Neural progenitor cell (in vitro differentiated cells): ENCODE measurements around the gene LPAR5. TPM values are rescaled to one million over a fixed set of nuclear protein-coding genes. Genes with fewer than 3 reads are reported as not detected.
A peak's percentile ranks its signal among the peaks of the same experiment; 100 is the strongest.

Source experiments
- DNase-seq: peaks from one replicate; pipeline ENCODE4 v3.0.0-alpha.2; 2016; ENCODE audit warnings: low spot score
- H2AFZ ChIP-seq: fragments of 200-600 bp; sonication (generic); replicated peaks from 2 replicates; pipeline ENCODE4 v1.6.1; 2016; ENCODE audit warnings: antibody characterized with exemption
- H3F3A ChIP-seq: fragments of 200-600 bp; sonication (generic); 2 replicates; pipeline ENCODE4 v1.6.1; 2016; ENCODE audit warnings: antibody characterized with exemption, low read depth
- H3K27ac ChIP-seq: fragments of 200-600 bp; sonication (generic); 2 replicates; pipeline ENCODE4 v1.5.1; 2016; ENCODE audit warnings: mild to moderate bottlenecking
- H3K27me3 ChIP-seq: fragments of 200-600 bp; sonication (generic); 2 replicates; pipeline ENCODE4 v1.6.1; 2016; ENCODE audit warnings: mild to moderate bottlenecking, moderate library complexity
- H3K36me3 ChIP-seq: fragments of 200-600 bp; sonication (generic); 2 replicates; pipeline ENCODE4 v1.5.1; 2016
- H3K4me1 ChIP-seq: fragments of 200-600 bp; sonication (generic); 2 replicates; pipeline ENCODE4 v1.6.1; 2016; ENCODE audit warnings: mixed run types
- H3K4me2 ChIP-seq: fragments of 200-600 bp; sonication (generic); 2 replicates; pipeline ENCODE4 v1.6.1; 2016
- H3K4me3 ChIP-seq: fragments of 200-600 bp; sonication (generic); 2 replicates; pipeline ENCODE4 v1.5.1; 2016
- H3K79me2 ChIP-seq: fragments of 200-600 bp; sonication (generic); 2 replicates; pipeline ENCODE4 v1.6.1; 2016; ENCODE audit warnings: low read depth
- H3K9ac ChIP-seq: fragments of 200-600 bp; sonication (generic); 2 replicates; pipeline ENCODE4 v1.6.1; 2016
- H3K9me3 ChIP-seq: fragments of 200-600 bp; sonication (generic); 2 replicates; pipeline ENCODE4 v1.5.1; 2016; ENCODE audit warnings: low read depth
- H4K20me1 ChIP-seq: fragments of 200-600 bp; sonication (generic); 2 replicates; pipeline ENCODE4 v1.6.1; 2016; ENCODE audit warnings: low read depth
- H3K27ac Mint-ChIP-seq: 3 replicates; pipeline ENCODE4 v1.8.0; 2021; ENCODE audit warnings: mixed read lengths
- H3K27me3 Mint-ChIP-seq: 2 replicates; pipeline ENCODE4 v1.8.0; 2022; ENCODE audit warnings: low read depth, mild to moderate bottlenecking, inconsistent platforms, moderate library complexity, mixed read lengths; ENCODE audit not compliant: insufficient read depth
- H3K36me3 Mint-ChIP-seq: 3 replicates; pipeline ENCODE4 v1.8.0; 2021; ENCODE audit warnings: mixed read lengths
- H3K4me1 Mint-ChIP-seq: 3 replicates; pipeline ENCODE4 v1.8.0; 2021; ENCODE audit warnings: mixed read lengths
- H3K4me3 Mint-ChIP-seq: 3 replicates; pipeline ENCODE4 v1.8.0; 2021; ENCODE audit warnings: mild to moderate bottlenecking, moderate library complexity, mixed read lengths
- H3K9me3 Mint-ChIP-seq: 3 replicates; pipeline ENCODE4 v1.8.0; 2020; ENCODE audit warnings: mixed read lengths
- EZH2 ChIP-seq: fragments of 200-600 bp; sonication (generic); IDR thresholded peaks from 2 replicates; pipeline ENCODE4 v1.6.1; 2017; ENCODE audit warnings: antibody characterized with exemption, mild to moderate bottlenecking, moderate library complexity
- EZH2phosphoT487 ChIP-seq: fragments of 200-600 bp; sonication (generic); IDR thresholded peaks from 2 replicates; pipeline ENCODE4 v1.6.1; 2017; ENCODE audit warnings: antibody characterized with exemption
- total RNA-seq: library from RNA; depleted of rRNA; stranded (reverse); fragments of >200 nt; gene quantifications from 2 replicates; pipeline ENCODE4 v1.2.3, GENCODE V29; 2015; ENCODE audit warnings: low replicate concordance
- TF ChIP-seq, protein P1 (sequence below): fragments of 200-600 bp; sonication (generic); IDR thresholded peaks from 2 replicates; pipeline ENCODE4 v1.5.1; 2017; ENCODE audit warnings: antibody characterized with exemption, mild to moderate bottlenecking

LPAR5 gene
- total RNA-seq, 1 donor from 2014 or later = 0.04 TPM

GRCh38 chr12:6672143-6672542 is 36.4 kb upstream of the LPAR5 start:
- H3F3A ChIP-seq = peaks cover 10% of the 10 kb centered on the region
- no peak for DNase-seq
- H3K9me3 ChIP-seq = no peaks in the 10 kb centered on the region
- peaks cover 2% of the 10 kb centered on the region for H3K27me3 Mint-ChIP-seq
- no peak overlapping the region for H3K27ac ChIP-seq
- no peak overlapping the region for H3K4me2 ChIP-seq
- H3K36me3 ChIP-seq = peaks cover 11% of the 10 kb centered on the region
- no peak overlapping the region for H3K9ac ChIP-seq
- H3K4me3 ChIP-seq = no peak overlapping the region
- H3K27me3 ChIP-seq = no peaks in the 10 kb centered on the region
- H3K27ac Mint-ChIP-seq = no peak overlapping the region
- H3K4me1 Mint-ChIP-seq = no peaks in the 10 kb centered on the region
- peaks cover 44% of the 10 kb centered on the region for H3K36me3 Mint-ChIP-seq
- no peak overlapping the region for H3K4me3 Mint-ChIP-seq
- TF ChIP-seq EZH2phosphoT487 (no peak), EZH2 (no peak)
- TF ChIP-seq, protein P1, sequence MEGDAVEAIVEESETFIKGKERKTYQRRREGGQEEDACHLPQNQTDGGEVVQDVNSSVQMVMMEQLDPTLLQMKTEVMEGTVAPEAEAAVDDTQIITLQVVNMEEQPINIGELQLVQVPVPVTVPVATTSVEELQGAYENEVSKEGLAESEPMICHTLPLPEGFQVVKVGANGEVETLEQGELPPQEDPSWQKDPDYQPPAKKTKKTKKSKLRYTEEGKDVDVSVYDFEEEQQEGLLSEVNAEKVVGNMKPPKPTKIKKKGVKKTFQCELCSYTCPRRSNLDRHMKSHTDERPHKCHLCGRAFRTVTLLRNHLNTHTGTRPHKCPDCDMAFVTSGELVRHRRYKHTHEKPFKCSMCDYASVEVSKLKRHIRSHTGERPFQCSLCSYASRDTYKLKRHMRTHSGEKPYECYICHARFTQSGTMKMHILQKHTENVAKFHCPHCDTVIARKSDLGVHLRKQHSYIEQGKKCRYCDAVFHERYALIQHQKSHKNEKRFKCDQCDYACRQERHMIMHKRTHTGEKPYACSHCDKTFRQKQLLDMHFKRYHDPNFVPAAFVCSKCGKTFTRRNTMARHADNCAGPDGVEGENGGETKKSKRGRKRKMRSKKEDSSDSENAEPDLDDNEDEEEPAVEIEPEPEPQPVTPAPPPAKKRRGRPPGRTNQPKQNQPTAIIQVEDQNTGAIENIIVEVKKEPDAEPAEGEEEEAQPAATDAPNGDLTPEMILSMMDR = no peak
- no peaks in the 10 kb centered on the region for H3K4me1 ChIP-seq
- no peaks in the 10 kb centered on the region for H4K20me1 ChIP-seq
- H2AFZ ChIP-seq = no peak overlapping the region
- no peaks in the 10 kb centered on the region for H3K79me2 ChIP-seq
- H3K9me3 Mint-ChIP-seq = no peaks in the 10 kb centered on the region

- DNase-seq = no peak
- Histone ChIP-seq H3K4me2 (no peak overlapping the region), H3K4me3 (no peak overlapping the region), H3K36me3 (no peaks in the 10 kb centered on the region), H3K27ac (no peak overlapping the region), H3K9me3 (no peaks in the 10 kb centered on the region), H3K79me2 (peaks cover 2% of the 10 kb centered on the region), H4K20me1 (no peaks in the 10 kb centered on the region), H3F3A (peaks cover 35% of the 10 kb centered on the region), H3K9ac (no peak overlapping the region), H3K4me1 (no peaks in the 10 kb centered on the region), H3K27me3 (no peaks in the 10 kb centered on the region), H2AFZ (no peak overlapping the region)
- TF ChIP-seq EZH2 = no peak
- TF ChIP-seq, protein P1 = peak; percentile 11
- no peaks in the 10 kb centered on the region for H3K9me3 Mint-ChIP-seq
- peaks cover 3% of the 10 kb centered on the region for H3K27me3 Mint-ChIP-seq
- H3K4me3 Mint-ChIP-seq = no peak overlapping the region
- H3K27ac Mint-ChIP-seq = no peak overlapping the region
- peaks cover 34% of the 10 kb centered on the region for H3K36me3 Mint-ChIP-seq
- peaks cover 7% of the 10 kb centered on the region for H3K4me1 Mint-ChIP-seq
Observed at GRCh38 chr12:6667559-6668210, 31.9 kb upstream of the LPAR5 start.

DNA sequence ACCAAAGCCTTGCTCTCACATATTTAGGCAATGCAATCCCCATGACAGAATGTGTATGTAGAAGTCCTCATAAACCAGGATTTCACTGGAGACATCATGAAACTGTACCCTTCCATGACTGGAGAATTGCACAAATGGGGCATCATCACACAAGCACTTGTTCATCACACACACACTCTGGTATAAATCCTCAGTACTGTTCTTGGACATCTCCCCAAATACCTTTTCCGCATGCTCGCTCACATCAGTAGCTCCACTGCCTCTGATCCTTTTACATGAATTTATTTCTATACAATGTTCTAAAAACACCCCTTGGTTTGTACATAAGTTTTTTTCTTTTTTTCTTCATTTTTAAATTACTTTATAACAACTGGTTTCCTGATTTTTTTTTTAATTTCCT is 30.5 kb upstream of the LPAR5 start:
- TF ChIP-seq EZH2 (no peak), EZH2phosphoT487 (no peak)
- TF ChIP-seq, protein P1 = no peak

More for the DNA sequence above, 30.5 kb upstream of the LPAR5 start:
- Histone ChIP-seq H3K4me1 (peaks cover 6% of the 10 kb centered on the region), H3K27ac (no peak overlapping the region), H4K20me1 (no peaks in the 10 kb centered on the region), H3K79me2 (peaks cover 17% of the 10 kb centered on the region), H3F3A (peaks cover 35% of the 10 kb centered on the region), H3K4me3 (no peak overlapping the region), H2AFZ (no peak overlapping the region), H3K9ac (no peak overlapping the region), H3K4me2 (no peak overlapping the region), H3K9me3 (no peaks in the 10 kb centered on the region), H3K36me3 (no peaks in the 10 kb centered on the region), H3K27me3 (no peaks in the 10 kb centered on the region)
- Mint-ChIP-seq H3K27ac (no peak overlapping the region), H3K4me1 (peaks cover 14% of the 10 kb centered on the region), H3K9me3 (no peaks in the 10 kb centered on the region), H3K27me3 (peaks cover 4% of the 10 kb centered on the region), H3K4me3 (no peak overlapping the region), H3K36me3 (peaks cover 23% of the 10 kb centered on the region)
- no peak for DNase-seq
